ENCODE data around the gene SRGAP1.

DNA sequence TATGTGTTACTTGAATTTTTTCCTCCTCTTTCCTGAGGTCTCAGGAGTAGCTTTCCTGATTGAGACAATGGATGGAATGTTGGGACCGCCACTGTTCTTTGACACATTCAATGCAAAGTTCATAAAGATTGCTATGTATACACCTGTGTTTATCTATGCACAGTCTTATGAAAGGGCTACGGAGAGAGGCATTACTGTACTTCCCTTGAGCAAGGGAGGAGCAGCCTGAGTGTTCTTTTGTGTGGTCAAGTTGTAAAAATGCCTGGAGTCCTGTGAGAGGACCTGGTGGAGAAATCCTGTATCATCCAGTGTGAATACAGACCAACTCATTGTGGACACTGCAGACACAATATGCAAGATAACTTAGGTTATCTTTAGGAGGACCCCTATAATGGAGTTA lies 1.2 kb downstream of the SRGAP1 start:
- no peak for TF ChIP-seq CTCF (conservative IDR thresholded peaks at IDR 0.05; ENCODE audit: low read depth, low read length)
- TF ChIP-seq MAZ (IDR thresholded peaks at IDR 0.05; ENCODE audit: borderline replicate concordance, low read depth, low read length) = no peak
- no peak; the same call in 1 of the 2 replicates for TF ChIP-seq POLR2A (IDR thresholded peaks at IDR 0.05; ENCODE audit: low read depth, low read length)
- TF ChIP-seq SMC3 (IDR thresholded peaks at IDR 0.05; ENCODE audit: low read depth, low read length) = no peak
- TF ChIP-seq RAD21 (IDR thresholded peaks at IDR 0.05; ENCODE audit: low read length) = 0 out of 2 replicates have a peak, but pooled peaks have one; percentile 2
- TF ChIP-seq MXI1 (IDR thresholded peaks at IDR 0.05; ENCODE audit: borderline replicate concordance, low read depth, low read length) = 0 out of 2 replicates have a peak, but pooled peaks have one; percentile 30
- no peak for TF ChIP-seq MAFK (IDR thresholded peaks at IDR 0.05; ENCODE audit: low read depth, low read length)
- TF ChIP-seq USF2 (IDR thresholded peaks at IDR 0.05; ENCODE audit: low read depth, low read length) = no peak
- TF ChIP-seq RCOR1 (IDR thresholded peaks at IDR 0.05; ENCODE audit: insufficient replicate concordance, low read length) = no peak
- TF ChIP-seq RFX5 (IDR thresholded peaks at IDR 0.05; ENCODE audit: low read depth, low read length) = no peak
- no peak for TF ChIP-seq NFE2L2 (IDR thresholded peaks at IDR 0.05; ENCODE audit: low read depth, low read length)
